ENCODE measurements around the gene SIRT1.
"Not testable (repeated sequence)": the region's sequence is repeated elsewhere in the genome, so short reads cannot be mapped to it uniquely, and the experiment has no call there.

SIRT1 gene

DNA sequence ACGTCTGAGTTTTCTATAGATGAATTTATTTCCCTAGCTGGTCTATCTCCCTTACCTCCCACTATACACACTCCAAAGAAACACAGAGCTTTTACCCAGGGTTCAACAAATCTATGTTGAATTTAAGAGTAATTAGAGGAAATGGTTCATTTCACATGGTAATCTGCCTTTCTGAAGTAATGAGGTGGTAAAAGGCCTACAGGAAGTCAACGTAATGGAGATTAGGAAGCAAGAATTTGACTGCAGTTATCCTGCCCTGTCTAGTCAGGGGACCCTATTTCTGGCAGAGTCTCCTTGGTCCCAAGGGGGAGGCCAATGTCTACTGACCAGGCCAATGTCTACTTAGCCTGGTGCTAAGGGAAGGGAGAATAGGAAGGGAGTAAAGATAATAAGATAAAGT, 21.4 kb upstream of the SIRT1 start:
- TF ChIP-seq, protein P1, sequence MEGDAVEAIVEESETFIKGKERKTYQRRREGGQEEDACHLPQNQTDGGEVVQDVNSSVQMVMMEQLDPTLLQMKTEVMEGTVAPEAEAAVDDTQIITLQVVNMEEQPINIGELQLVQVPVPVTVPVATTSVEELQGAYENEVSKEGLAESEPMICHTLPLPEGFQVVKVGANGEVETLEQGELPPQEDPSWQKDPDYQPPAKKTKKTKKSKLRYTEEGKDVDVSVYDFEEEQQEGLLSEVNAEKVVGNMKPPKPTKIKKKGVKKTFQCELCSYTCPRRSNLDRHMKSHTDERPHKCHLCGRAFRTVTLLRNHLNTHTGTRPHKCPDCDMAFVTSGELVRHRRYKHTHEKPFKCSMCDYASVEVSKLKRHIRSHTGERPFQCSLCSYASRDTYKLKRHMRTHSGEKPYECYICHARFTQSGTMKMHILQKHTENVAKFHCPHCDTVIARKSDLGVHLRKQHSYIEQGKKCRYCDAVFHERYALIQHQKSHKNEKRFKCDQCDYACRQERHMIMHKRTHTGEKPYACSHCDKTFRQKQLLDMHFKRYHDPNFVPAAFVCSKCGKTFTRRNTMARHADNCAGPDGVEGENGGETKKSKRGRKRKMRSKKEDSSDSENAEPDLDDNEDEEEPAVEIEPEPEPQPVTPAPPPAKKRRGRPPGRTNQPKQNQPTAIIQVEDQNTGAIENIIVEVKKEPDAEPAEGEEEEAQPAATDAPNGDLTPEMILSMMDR (IDR thresholded peaks at IDR 0.05; ENCODE audit: low read depth, low read length): no peak
- no peak overlapping the region for H3K4me3 ChIP-seq (ENCODE audit: low read depth, low read length)

- no peak overlapping the region for H3K4me3 ChIP-seq (ENCODE audit: low read depth, low read length)
- TF ChIP-seq, protein P1 (IDR thresholded peaks at IDR 0.05; ENCODE audit: low read depth, low read length): no peak
Measured at GRCh38 chr10:67864607-67865371, 19.7 kb upstream of the SIRT1 start.

GRCh38 chr10:67868132-67868531, 16.3 kb upstream of the SIRT1 start:
- no peak overlapping the region for H3K4me3 ChIP-seq (ENCODE audit: low read depth, low read length)
- TF ChIP-seq, protein P1 (IDR thresholded peaks at IDR 0.05; ENCODE audit: low read depth, low read length): no peak

GRCh38 chr10:67869996-67870395, 14.5 kb upstream of the SIRT1 start:
- TF ChIP-seq, protein P1 (IDR thresholded peaks at IDR 0.05; ENCODE audit: low read depth, low read length): no peak
- H3K4me3 ChIP-seq (ENCODE audit: low read depth, low read length): no peak overlapping the region

- TF ChIP-seq, protein P1 (IDR thresholded peaks at IDR 0.05; ENCODE audit: low read depth, low read length): no peak
- H3K4me3 ChIP-seq (ENCODE audit: low read depth, low read length): no peak overlapping the region
Measured at GRCh38 chr10:67875340-67876238, 8.9 kb upstream of the SIRT1 start.

- H3K4me3 ChIP-seq (ENCODE audit: low read depth, low read length): not testable (repeated sequence)
Measured at GRCh38 chr10:67877421-67877820, 7.0 kb upstream of the SIRT1 start.

GRCh38 chr10:67878133-67878532, 6.3 kb upstream of the SIRT1 start:
- TF ChIP-seq, protein P1 (IDR thresholded peaks at IDR 0.05; ENCODE audit: low read depth, low read length): no peak
- no peak overlapping the region for H3K4me3 ChIP-seq (ENCODE audit: low read depth, low read length)

All from WI38 (cell line).